Measurements from ENCODE around the gene GALNT9.
A peak's percentile ranks its signal among the peaks of the same experiment; 100 is the strongest.

The GALNT9 gene

GRCh38 chr12:132176920-132177551 lies 152.4 kb downstream of the GALNT9 start:
- DNase-seq: no peak

DNA sequence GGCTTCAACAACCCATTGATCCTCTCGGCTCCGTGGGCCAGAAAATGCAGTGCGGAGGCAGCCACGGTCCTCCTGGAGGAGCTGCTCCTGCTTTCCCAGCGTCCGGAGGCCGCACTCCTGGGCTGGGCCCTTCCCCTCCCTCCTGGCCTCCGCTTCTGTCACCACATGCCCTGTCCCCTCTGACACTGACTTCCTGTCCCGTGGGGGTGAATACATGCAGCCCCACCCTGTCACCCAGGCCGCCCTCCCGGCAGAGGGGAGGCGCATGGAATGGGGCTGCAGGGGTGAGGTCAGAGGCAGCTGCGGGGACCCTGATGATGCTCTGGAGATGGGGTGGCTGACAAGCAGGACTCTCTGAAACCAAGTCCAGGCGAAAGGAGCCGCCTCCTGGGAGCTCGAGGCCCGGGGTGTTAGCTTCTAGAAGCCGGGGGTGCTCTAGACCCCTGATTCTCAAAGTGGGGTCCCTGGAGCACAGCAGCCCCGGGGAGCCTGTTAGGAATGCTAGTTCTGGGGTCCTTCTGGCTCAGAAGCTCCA lies 152.9 kb downstream of the GALNT9 start:
- DNase-seq: no peak

GRCh38 chr12:132175496-132176384 lies 153.6 kb downstream of the GALNT9 start:
- DNase-seq: no peak

- DNase-seq: no peak
Measured at GRCh38 chr12:132174839-132175490, 154.4 kb downstream of the GALNT9 start.

DNA sequence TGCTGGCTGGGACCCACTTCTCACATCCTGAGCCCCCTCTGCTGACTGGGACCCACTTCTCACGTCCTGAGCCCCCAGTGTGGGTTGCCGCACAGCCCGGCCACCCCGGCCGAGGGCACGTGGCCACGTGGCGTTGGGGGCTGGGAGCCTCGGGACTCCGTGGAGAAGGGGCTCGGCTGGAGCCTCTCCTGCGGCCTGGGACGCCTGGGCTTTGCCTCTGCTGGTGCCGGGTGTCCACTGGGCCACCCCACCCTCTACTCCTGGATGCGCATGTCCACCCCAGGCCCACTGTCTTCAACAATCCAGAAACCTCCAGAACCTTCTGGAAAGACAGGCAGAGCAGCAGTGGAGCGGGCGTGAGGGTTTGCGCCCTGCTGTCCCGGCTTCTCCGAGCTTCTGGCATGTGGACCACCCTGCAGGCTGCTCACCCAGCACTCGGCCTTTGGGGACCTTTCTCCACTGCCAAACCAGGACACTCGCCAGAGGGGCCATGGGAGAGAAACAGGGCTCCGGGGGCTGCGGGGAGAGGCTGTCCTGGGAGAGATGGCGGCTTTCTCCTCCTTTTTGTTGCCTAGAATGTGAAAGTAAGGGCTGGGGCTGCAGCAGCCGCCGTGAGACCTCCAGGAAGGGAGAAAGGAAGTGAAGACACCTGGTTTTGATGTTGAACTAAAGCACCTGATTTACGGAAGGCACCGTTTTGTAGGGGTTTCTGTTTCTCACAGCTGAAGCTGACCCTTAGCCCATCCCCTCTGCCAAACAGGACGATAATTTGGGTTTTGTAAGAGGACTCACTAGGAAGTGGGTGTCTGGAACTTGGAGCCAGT lies 155.2 kb downstream of the GALNT9 start:
- DNase-seq: no peak

DNA sequence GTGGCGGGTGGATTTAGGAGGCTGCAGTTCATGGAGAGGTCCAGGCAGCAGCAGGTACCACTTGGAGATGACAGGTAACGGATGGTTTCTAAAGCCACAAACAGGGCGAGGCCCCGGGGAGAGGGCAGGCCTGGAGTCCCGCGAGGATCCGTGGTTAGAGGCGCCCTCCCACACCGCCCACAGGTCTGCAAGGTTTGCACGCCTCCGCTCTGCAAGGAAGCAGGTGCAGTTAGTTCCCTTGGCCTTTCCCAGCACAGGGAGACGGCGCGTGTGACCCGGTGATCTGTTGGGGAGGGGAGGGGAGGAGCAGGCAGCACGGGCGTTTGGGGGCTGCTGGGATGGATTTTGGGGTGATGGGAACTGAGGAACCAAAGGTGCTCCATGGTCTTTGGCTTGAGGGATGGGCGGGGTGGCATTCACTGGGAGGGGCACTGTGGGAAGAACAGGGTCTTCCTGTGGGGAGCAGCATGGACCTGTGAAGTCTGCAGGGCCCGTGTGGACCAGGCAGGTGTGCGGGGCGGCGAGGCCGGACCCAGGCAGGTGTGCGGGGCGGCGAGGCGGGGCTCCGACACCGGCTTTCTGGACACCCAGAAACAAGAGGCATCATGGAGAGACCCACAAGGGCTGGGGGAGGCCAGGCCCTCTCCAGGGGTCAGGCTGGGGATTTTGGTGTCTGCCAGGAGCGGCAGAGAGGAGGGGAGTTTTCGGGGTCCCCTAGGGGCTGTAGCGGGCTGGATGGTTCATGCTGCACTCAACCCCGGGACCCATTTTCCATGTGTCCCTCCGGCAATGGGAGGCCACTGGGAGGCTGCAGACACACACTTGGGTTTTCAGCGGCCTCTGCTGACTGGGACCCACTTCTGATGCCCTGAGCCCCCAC lies 156.0 kb downstream of the GALNT9 start:
- no peak for DNase-seq

GRCh38 chr12:132172619-132173018 lies 156.8 kb downstream of the GALNT9 start:
- no peak for DNase-seq

DNA sequence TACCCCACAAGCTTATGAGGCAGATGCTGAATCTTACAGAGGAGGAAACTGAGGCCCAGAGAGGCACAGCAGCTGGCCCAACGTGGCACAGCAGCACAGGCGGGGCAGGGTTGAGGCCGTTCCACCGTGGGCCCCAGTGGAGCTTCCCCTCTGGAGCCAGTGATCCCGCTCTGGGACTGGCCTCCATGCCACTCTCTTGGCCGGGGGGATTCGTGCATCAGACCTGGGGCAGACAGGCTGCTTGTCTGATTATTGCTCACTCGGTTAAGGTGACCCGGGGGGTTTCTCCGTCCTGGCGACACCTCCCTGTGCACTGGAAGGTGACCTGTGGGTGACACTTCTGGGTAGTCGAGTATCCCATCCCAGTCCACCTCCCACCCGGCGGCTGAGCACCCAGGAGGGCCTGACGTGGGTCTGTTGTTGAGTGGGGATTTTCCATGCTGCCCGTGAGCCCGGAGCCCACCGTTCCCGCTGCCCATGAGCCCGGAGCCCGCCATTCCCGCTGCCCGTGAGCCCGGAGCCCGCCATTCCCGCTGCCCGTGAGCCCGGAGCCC lies 157.3 kb downstream of the GALNT9 start:
- DNase-seq: no peak

GRCh38 chr12:132171293-132171967 lies 158.0 kb downstream of the GALNT9 start:
- DNase-seq: no peak

- no peak for DNase-seq
Measured at GRCh38 chr12:132170637-132171292, 158.6 kb downstream of the GALNT9 start.

DNA sequence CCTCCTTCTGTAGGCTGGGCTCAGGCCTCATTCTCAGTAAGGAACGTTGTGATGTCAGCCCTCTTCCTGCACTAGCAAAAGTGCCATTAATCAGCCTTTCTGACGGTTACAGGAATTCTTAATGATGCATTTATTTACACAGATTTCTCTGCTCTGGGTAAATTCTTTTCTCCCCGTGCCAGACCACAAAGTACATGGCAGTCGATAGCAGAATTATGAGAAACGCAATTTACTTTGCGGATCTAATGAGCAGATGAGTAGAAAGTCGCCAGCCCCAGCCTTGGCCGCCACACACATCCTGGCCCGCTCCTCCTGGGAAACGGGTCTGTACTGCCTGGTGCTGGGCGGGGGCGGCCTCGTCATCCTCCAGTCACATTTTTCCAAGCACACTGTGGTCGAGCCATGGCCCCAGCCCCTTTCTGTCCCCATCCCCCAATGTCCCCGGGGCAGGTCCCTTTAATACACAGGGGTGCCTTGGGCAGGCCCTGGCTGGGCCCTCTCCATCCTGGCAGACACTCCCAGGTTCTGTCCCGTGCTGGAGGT lies 159.2 kb downstream of the GALNT9 start:
- DNase-seq: no peak

DNA sequence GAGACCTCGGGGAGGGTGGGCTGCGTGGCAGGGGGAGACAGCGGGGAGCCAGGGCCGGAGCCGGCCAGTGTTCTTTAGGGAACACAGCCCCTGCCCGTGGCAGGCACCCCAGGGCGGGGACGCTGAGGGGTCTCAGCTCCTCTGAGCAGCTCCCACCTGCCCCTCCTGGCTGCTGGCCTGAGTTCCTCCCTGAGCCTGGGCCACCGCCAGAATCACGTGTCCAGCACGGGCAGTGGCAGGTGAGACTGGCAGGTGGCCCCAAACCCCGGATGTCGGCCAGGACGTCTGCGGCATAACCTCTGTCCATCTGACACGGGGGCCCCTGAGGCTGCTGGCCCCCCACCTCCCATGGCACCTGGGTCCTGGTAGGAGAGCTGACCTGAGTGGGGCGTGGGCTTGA lies 160.0 kb downstream of the GALNT9 start:
- DNase-seq: no peak

DNA sequence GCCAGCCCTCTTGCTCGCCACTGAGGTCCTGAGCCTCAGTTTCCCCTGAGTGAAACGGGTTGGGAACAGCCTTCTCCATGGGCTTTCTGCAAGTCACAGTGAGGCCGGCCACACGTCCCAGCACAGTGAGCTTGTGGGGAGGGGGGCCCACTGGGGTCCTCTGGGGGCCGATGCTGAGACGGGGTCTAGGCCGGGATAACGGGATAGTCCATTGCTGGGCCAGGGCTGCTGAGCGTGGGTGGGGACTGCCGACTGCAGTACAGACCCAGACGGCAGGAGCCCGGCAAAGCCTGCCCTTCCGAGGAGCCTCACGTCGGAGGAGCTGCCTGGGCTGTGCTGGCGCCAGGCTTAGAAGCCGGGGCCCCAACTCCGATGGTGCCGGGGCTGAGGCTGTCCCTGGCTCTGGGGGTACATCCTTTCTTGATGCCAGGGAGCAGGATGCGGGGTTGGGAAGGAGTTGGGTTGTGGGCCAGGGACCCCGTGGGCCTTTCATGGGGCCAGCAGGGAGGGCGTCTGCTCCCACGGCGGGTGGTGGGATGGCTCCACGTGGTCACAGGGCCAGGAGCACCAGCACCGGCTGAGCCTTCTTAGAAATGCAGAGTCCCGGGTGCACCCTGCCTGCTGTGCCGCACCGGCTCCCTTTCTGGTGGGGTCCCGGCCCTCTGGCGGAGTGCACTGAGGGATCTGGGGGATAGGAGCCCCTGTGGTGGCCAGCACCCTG lies 160.9 kb downstream of the GALNT9 start:
- no peak for DNase-seq

DNA sequence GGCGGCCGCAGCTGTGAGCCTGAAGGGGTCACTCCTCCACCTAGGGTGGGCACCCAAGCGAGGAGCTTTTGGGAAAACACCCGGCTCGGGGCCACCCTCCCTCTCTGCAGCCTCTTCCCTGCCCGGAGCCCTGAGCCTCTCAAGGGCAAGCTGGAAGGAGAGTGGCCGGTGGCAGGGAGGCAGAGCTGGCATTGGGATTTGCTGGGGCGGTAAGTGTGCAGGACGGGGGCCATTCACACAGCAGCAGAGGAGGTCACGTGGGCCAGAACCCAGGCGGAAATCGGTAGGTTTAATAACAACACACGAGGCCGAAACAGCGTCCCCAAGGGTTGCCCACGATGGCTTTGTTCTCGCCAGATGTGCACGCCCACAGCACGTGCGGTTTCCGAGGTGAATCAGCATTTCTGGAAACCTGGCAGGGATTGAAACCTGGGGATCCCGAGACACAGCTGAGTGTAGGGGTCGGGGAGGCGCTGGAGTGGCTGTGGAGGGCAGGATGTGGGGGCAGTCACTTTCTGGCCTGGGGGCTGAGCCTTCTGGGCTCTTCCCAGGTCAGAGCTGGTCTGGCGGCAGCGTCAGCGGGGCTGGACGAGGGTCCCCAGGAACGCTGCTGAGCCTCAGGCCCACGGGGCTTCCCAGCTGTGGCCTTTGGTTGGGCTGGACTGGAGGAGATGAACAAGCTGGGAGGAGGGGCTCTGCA lies 161.6 kb downstream of the GALNT9 start:
- DNase-seq: peak; percentile 34

DNA sequence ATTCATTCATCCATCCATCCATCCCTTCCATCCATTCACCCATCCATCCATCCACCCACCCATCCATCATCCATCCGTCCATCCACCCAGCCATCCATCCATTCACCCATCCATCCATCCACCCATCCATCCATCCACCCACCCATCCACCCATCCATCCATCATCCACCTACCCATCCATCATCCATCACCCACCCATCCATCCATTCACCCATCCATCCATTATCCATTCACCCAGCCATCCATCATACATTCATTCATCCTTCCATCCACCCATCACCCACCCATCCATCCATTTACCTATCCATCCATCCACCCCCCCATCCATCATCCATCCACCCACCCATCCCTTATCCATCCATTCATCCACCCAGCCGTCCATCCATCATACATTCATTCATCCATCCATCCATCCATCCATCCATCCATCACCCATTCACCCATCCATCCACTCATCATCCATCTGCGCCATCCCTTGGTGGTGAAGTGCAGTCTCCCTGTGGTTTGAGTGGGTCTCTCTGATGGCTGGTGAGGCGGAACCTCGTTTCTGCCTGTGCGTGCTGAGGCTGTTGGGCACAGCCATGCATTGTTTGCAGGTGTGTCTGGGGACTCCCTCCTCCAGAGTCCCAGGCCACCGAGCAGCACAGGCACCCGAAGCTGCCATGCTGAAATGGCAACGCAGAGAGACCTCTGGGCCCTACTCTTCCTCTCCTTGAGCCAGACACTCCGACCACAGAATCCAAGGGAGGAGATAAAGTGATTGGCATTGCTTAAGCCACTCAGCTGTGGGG lies 162.4 kb downstream of the GALNT9 start:
- no peak for DNase-seq

- no peak for DNase-seq
Measured at GRCh38 chr12:132166093-132166492, 163.3 kb downstream of the GALNT9 start.

- DNase-seq: no peak
Measured at GRCh38 chr12:132165584-132165983, 163.8 kb downstream of the GALNT9 start.

- DNase-seq: no peak
Measured at GRCh38 chr12:132164426-132164825, 165.0 kb downstream of the GALNT9 start.

Data from GDM1 (cell line).